8988T (cell line): Measurements from ENCODE around the gene PHLDB3.
A peak's percentile ranks its signal among the peaks of the same experiment; 100 is the strongest.
"Not testable (repeated sequence)": the region's sequence is repeated elsewhere in the genome, so short reads cannot be mapped to it uniquely, and the experiment has no call there.

ENCODE experiments used
- DNase-seq: peaks from one replicate; pipeline ENCODE4 v3.0.0; 2011

Gene PHLDB3

DNA sequence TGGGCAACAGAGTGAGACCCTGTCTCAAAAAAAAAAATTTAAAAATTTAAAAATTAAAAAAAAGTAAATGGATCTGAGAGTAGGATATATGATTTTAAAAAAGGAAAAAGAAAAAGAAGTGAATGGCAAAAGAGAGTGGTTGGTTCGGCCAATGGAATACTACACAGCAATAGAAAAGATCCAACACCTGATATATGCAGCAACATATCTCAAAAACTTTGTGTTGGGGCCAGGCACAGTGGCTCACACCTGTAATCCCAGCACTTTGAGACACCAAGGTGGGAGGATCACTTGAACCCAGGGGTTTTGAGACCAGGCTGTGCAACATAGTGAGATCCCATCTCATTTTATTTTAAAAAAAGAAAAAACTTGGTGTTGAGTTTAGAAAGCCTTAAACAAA, 37.8 kb downstream of the PHLDB3 start:
- DNase-seq = no peak

DNA sequence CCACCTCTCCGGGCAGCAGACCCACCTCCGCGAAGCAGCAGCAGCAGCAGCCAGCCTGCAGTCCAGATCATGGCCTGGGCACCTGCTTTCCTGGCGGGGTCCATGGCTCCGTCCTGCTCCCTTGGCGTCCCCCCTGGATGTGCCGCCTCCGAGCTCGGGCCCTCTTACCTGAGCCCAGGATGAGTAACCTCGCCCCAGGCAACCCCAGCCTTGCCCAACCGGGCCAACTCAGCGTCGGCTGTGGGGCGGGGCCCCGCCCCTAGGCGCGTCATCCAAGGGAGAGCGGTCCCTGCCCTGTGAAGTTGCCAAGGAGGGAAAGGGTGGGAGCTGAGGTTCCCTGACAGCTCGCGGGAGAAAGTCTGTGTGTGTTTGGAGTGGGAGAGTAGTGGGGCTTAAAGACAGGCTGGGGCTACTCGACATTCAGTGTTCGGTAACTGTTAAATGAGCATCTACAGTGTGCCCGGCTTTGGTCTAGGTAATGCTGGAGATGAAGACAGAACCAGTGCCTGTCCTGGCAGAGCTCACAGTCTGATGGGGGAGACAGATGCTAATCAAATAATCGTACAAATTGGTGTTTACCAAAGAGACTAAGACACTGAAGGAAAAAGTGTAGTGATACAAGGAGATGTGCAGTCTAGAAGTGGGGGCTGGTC, 39.0 kb downstream of the PHLDB3 start, which contains the start of gene LYPD3:
TSS of gene LYPD3 (minus strand) at position 141 of the 653 bp plus-strand sequence. CDS start at position 104, 37 bp downstream.
- DNase-seq = no peak

DNA sequence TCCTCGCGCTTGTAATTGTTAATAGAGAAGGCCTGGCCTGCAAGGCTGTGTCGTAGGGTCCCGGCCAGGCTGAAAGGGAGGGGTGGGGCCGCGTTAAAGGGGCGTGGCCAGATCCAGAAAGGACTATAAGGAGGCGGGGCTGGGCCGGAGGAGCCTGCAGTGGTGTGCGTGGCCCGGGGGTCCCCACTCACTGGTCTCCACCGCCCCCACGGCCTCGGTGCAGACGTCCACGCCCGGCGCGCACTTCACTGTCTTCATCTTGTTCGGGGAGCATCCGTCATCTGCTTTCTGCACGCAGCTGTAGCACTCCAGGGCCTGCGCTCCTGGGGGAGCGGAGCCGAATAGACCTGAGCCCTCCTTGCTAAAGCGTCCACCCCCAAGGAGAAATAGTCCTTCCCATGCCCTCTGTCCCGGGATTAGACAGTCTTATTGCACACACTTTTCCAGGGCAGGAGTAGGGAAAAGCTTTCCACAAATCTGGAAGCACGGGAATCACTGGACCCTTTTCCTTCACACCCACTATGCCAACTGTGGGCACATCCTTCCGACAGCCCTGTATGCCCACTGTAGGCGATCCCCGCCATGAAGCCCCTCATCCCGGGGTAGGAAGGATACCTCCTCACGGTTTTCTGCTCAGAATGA, 40.3 kb downstream of the PHLDB3 start:
- no peak for DNase-seq

DNA sequence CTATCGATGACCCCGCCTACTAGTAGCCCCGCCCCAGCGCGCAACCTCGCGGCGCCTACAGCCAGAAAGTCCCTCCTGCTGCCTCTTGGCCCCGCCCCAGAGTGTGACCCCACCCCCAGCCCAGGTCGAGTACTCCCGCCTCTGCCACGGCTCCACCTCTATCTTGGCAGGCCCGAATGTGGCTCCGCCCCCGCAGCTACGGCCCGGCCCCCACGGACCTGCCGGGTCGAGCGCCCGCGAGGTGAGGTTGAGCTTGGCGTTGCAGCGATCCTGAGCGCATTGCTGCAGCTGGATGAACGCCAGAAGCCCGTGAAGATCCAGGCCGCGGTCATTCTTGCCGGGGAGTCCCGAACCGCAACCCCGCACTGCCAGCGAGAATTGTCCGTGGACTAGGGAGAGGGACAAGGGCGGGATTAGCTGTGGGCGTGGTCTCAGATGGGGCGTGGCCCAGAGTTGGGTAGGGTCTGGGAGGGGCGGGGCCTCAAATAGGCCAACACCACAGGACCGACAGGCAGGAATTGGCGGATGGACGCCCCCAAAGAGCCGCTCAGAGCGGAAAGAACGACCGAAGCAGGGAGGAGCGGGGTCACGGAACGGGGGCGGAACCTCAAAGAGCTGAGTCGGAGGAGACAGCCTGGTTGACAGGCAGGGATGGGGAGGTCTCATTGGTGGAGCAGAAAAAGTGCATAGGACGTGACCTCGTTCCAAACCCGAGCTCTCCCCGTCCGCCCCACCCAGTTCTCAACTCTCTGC, 41.0 kb downstream of the PHLDB3 start:
- DNase-seq = peak; percentile 74

DNA sequence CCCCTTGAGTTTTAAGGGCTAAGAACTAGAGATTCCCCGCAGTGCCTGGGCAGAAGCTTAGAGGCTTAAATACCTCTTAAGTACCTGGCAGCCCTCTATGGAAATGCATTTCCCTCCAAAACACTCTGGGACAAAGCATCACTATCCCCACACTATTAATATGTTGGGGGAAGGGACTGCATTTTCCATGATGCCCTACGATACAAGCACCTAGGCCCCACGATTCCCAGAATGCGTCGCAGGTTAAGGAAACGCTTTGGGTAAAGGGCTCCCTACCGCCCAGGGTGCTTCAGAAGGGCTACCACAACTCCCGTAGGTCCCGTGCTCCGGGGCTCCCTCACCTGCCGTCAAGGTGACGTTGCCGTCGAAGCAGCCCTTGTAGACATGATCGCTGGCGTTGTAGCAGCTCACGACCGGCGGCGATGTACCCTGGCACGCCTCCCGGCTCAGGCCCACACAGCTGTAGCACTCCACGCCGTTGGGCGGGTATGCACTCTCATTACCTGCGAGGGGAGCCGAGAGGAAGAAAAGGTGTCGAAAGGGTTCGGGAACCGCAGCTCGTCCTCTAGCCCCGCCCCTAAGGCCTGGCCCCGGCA, 41.7 kb downstream of the PHLDB3 start:
- no peak for DNase-seq

DNA sequence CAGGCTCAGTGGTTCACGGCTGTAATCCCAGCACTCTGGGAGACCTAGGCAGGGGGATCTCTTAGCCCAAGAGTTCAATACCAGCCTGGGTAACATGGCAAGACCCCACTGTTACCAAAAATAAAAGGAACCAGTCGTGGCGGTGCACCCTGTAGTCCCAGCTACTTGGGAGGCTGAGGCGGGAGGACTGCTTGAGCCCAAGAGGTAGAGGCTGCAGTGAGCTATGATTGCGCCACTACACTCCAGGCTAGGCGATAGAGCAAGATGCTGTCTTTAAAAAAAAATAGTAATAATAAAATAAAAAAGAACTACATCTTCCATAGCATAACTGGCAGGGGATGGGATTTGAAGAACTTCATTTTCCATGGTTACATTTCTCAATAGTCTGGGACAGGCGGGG, 42.2 kb downstream of the PHLDB3 start:
- DNase-seq = no peak

DNA sequence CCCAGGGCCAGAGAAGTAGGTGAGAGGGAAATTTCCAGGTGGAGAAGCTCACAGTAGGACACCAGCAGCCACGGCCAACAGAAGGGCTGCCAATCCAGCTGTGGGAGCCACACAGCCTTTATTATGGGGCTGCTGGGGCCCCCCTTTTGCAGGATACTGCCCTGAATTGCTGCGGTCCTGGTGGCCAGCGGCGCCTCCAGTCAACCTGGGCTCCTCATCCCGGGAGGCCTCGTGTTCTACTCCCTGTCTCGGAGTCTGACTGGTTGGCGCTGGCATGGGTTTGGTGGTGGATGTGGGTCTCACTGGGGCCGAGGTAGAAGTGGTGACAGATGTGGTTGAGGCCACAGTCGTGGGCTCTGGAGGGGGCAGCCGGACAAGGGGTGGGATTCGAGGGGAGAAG, 43.2 kb downstream of the PHLDB3 start:
- no peak for DNase-seq

DNA sequence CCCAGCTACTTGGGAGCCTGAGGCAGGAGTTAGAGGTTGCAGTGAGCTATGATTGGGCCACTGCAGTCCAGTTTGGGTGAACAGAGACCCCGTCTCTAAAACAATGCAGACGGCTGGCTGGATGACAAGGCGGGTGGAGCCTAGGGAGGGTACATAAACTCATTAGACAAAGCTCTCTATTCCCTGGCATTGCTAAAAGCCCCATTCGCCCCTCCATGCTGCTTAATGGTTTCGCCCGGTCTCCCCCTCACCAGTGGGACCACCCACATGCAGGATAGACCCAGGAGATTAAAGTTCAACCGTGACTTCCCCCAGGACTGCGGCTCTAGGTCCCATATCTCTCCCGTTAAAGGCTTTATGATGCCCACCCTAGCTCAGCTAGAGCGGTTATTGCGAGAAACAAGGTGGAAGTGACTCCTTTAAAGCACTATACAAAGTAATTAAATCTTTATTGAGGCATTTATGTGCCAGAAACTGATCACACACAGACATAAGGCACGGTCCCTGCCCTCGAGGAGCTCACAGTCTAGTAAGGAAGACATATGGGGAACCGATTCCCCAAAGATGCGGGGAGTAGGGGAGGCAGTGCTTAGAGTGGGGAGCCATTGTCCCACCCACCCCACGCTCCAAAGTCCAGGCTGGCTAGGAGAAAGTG, 44.1 kb downstream of the PHLDB3 start:
- DNase-seq = no peak

DNA sequence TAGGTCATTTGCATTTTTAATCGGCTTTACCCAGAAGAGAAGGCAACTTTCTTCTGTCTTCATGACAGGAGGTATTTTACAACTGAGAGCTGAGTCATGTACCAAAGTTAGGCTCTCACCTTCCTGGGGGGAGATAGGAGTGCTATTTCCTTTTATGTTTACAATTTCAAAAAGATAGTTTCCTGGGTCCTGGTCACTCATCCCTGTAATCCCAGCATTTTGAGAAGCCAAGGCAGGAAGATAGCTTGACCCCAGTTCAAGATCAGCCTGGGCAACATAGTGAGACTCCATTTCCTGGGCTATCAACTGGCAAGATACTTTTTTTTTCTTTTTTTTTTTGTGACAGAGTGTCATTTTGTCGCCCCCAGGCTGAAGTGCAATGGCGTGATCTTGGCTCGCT, 46.7 kb downstream of the PHLDB3 start:
- no peak for DNase-seq

DNA sequence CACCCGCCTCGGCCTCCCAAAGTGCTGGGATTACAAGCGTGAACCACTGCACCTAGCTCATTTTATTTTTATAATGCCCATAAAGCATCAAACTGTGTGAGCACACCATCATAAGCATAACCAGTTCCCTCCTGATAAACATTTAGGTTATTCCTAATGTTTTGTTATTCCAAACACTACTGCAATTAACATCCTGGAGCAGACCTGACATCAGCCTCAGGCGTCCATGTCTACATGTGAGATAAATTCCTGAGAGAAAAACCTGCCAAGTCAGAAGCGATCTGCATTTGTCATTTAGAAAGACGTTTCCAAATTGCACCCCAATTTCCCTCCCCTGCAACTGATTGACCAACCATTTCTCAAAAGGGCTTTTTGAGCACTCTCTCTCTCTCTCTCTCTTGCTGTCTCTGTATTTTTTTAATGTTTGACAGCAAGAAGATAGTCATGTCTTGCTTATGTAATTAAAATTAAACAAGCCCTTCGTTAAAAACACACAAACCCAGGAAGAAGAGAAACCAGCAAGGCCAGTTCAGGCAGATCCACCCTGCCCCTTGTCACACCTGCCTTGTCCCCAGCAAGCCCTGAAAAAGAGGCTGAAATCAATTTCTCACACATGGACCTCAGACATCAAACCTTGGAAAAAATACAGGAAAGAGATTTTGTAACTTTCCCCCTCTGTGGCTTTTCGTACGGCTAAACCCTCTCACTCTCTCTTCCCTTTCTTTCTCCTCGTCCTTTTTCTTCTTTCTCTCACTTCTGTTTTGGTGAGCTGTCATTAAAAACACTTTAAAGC, 49.0 kb downstream of the PHLDB3 start:
- DNase-seq = no peak

DNA sequence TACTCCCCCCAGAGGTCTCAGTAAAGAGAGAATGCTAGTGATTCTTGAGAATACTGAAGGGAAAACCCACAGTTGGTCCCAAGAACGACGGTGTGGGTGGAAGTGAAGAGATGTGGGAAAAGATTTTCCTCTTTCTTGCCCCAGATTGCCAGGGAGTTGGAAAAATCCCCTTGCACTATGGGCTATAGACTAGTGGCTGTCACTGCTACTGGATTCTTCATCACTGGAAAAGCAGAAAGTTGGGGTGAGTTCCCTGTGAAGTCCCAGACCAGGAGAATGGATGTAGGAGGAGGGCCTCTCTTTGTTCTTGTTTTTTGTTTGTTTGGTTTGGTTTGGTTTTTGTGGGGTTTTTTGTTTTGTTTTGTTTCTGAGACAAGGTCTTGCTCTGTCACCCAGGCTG, 50.5 kb downstream of the PHLDB3 start:
- no peak for DNase-seq

DNA sequence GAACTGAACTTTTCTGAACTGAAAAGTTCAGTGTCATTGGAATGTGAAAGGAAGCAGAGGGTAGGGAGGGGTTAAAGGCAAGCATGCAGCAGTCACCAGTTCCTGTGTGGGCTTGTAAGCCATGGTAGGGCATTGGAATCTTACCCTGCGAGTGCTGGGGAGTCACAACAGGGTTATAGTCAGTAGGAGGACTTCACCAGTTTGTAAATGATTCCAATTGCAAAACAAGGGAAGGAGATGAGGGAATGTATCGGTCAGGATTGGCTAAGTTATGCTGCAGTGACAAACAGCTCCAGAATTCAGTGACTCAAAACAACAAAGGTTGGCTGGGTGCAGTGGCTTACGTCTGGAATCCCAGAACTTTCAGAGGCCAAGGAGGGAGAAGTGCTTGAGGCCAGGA, 52.0 kb downstream of the PHLDB3 start:
- DNase-seq = no peak

DNA sequence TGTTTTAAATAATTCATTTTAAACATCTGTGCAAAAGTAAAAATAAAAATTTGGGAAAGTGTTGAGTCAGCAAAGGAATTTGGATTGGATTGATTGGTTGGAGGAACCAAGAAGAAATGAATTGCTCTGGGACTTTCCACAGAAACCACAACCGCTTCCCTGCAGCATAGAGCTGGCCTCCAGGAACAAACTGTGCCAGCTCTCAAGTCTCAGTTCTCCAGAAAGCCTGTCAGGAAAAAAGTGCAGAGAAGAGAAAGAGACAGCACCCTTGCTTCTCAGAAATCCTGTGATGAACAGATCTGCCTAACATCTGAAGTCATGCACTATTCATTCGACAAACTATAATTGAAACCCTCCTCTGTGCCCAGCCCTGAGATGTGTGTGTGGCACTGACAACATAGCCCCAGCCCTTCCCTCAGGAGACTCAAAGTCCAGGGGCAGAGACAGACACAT, 54.0 kb downstream of the PHLDB3 start:
- DNase-seq = no peak

DNA sequence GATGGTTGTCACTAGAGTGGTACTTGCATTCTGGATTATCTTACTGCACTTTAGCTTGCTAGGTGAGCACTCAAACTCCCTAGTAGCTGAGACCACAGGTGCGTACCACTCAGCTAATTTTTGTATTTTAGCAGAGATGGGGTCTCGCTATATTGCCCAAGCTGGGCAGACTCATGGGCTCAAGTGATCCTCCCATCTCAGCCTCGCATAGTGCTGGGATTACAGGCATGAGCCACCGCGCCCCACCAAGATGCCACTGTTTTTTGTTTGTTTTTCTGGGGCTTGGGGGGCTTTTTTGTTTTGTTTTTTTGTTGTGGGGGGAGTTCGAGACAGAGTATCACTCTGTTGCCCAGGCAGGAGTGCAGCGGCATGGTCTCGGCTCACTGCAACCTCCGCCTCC, 56.9 kb downstream of the PHLDB3 start:
- DNase-seq = no peak

DNA sequence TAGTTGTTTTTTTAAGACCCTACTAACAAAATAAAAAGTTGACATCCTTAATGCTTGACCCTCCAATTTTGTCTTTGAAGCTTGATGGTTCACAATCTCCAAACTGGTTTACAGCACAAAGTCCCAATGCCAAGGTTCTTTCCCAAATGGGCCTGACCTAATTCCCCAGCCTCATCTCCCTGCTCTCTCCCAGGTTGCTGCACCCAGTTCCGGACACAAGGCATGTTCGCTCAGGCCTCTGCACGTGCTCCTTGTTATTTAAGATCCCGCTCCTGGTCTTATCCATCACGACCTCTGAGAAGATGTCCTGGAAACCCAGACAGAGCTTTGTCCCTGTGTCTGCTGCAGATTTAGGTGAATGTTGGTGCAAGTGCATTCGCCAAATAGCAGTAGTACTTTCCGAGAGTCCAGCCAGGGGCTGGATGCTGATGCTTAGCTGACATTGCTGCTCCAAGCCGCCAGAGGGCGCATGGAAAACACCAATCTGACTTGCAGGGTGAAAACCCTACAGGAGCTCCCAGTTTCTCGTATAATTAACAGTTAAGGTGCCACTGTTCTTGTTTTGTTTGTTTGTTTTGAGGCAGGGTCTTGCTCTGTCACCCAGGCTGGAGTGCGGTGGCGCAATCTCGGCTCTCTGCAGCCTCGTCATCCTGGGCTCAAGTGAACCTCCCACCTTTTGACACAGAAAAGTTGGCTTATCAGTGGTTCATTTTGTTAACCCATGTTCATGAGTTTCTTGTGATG, 57.6 kb downstream of the PHLDB3 start:
- peak; percentile 52 for DNase-seq

DNA sequence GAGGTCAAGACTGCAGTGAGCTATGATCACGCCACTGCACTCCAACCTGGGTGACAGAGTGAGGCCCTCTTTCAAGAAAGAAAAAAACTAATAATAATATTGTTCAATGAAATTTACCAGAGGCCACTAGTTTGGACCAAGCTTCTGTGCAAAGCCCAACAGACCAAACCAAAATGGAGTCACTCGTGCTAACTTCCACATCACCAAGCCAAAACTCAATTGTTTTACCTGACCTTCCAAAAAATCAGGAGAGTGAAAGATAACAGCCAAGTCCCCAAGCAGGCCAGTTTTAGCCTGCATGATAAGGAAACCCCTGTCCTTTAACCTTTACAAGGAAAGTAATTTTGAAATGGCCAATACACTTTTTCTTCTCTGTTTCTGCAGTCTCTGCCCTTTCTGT, 59.1 kb downstream of the PHLDB3 start:
- DNase-seq = no peak

DNA sequence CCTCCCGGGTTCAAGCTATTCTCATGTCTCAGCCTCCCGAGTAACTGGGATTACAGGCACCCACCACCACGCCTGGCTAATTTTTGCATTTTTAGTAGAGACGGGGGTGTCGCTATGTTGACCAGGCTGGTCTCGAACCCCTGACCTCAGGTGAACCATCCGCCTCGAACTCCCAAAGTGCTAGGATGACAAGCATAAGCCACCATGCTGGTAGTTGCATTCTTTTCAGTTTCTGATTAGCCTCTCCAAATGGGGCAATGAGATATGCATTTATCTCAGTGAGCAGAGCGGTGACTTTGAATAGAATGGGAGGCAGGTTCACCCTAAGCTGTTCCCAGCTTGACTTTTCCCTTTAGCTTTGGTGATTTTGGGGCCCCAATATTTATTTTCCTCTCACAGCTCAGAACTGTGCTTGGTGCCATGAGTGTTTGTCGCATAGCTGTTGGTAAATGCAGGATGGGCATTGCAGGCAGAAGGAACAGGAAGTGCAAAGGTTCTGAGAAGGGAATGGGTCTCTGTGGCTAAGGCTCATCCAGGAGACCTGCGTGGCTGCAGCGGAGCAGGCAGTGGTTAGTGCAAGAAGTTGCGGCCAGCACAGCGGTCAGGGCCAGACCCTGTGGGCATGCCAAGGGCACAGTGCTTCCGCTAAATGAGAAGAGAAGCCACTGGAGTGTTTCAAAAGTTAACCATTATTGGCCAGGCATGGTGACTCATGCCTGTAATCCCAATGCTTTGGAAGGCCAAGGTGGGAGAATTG, 59.8 kb downstream of the PHLDB3 start:
- no peak for DNase-seq

DNA sequence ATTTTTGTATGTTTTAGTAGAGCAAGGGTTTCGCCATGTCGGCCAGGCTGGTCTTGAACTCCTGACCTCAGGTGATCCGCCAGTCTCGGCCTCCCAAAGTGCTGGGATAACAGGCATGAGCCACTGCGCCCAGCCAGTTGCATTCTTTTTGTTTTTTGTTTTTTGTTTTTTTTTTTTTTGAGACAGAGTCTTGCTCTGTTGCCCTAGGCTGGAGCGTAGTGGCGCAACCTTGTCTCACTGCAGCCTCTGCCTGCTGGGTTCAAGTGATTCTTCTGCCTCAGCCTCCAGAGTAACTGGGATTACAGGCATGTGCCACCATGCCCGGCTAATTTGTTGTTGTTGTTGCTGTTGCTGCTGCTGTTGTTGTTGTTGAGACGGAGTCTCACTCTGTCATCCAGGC, 60.5 kb downstream of the PHLDB3 start:
- not testable (repeated sequence) for DNase-seq

DNA sequence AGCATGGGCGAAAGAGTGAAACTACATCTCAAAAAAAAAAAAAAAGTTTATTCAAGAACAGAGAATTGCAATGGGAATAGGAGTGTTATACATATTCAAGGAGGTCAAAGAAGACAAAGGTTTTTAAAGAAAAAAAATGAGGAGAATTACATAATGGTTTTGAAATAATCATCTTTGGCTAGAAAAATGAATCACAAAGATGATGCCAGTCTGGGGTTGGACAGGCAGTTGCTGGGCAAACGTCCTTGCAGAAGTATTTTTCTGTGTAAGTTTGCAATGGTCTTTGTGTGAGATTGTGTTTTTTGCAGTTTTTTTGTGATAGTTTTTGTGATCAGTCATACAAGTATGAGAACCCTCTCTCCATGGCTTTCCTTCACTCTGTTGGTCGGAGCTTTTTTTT, 62.8 kb downstream of the PHLDB3 start:
- DNase-seq = no peak

DNA sequence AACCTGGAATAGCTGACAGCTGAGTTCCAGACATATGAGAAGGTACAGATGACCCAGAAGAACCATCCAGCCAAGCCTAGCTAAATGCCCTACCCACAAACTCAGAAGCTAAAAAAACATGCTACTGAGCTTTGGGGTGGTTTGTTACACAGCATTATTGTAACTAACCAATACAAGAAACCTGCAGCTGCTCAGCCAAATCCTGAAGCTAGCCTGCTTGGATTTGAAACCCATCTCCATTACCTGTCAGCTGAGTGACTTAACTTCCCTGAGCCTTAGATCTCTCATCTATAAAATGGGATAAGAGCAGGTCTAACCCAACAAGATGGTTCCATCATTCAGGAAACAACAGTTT, 64.9 kb downstream of the PHLDB3 start:
- no peak for DNase-seq
